HL-60/S4 treated with phorbol 12-myristate 13-acetate at 8.2 ng/mL for 4 days and 3 days (cell line): ENCODE measurements around the gene NAA40.

ENCODE experiments used
- in situ Hi-C: fragments of 300-500 bp; cut with MboI; formaldehyde crosslinking; loops from 2 replicates; pipeline ENCODE4 v1.15.0; 2022; ENCODE audit warnings: low sequenced_read_pairs

The NAA40 gene

DNA sequence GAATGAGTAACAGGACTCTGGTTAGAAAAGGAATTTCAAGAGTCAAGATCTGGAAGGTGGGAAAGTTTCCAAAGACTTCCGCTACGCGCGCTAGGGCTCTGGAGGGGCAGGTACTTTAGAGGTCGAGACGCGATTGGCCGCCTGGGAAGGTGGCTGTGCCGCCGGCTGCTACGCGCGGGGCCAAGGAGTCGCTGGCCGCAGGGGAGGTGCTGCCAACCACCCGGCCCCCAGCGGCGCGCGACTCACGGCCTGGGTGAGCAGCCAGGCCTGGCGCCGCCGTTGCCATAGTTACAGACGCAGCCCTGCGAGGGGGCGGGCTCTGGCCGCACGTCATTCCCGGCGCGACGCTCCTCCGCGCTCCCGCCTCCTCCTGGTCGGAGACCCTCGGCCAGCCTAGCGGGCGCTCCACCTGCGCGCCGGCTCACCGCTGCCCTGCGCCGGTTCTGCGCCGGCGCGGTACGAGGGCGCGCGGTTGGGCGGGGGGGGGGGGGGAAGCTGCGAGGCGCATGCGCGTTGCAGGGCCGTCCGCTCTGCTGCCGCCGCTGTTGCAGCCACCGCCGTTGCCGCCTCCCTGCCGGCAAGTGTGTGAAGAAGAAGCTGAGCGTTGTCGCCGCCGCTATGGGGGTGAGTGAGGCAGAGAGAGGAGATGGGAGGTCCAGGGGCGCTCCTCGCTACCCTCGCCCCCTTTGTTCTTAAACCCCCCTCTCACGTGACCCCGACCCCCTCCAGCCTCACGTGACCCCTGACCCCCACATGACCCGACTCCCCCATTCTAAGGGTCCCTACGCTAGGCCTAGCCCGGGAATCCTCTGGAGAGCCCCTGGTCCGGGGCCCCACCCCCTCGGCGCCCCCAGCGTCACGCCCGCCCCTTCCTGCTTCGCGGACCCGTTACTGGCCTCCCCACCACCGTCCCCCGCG is at the start of gene NAA40:
Gene NAA40 (plus strand): TSS at position 524 of the 918 bp plus-strand sequence. CDS start 95 bp downstream, at position 619.
- in situ Hi-C loops, result no loop called here

DNA sequence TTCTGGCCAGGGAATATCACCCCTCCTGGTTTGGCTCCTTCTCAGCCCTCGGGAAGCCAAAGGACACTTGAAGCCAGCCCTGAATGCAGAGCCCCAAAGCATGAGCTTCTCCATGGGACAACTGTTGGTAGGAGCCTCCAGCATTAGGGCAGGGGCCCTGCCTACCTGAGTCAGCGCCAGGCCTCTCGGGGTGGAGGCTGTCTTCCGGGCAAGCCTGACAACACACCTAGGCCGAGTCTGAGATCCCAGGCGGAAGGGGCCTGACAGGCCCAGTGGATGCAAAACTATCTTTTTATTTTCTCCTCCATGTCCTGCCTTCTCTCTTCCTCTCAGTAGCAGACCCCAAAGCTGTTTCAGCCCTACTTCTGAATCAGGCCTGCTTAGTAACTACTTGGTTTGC is 49.5 kb upstream of the NAA40 start:
- in situ Hi-C loops, result no loop called here

DNA sequence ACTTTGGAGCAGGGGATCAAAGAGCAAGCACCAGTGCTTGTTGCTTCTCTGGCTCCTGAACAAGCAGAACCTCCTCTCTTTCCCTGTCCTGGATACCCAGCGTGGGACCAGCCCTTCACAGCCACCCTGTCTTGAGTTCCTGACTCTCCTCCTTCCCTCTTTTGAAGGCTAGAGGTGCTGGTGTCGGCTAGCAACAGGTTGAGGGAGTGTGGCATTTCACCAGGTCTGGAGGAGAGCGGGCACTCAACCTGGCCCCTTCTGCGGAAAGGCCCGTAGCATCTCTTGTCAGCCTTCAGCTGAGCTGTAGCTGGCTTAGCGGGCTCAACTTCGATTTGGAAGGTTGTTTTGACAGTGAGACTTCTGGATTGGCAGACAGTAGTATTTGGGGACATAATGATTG is 48.4 kb upstream of the NAA40 start:
- in situ Hi-C loops, result no loop called here

DNA sequence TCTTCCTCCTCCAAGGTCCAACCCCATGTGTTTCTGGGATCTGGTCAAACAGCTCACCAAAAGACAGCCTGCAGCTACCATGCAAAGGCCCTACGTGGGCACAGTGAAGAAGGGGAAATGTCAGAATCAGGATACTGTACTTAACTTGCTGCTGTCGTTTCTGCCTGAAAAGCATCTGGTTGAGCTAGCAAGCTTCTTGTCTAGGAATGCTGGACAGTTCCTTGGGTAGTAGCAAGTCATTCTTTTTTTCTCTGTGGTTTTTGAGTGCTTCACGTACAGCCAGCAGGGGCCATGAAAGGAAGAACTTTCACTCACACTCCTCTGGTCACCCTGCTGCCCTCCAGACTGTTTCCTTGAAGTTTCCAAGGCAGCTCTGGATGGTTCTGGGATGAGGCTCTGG is 46.6 kb upstream of the NAA40 start:
- in situ Hi-C loops, result no loop called here

DNA sequence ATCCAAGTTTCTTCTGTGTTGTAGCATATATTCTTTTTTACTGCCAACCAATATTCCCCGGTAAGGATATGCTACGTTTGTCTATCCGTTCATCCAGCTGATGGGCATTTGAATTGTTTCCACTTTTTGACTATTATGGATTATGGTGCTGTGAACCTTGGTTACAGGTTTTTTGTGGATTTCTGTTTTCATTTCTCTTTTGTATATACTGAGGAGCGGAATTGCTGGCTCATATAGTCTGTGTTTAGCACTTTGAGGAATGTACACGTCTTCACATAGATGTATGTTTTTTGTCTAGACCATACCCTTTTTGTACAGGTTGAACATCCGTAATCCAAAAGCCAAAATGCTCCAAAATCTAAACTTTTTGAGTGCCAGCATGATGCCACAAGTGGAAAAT is 45.4 kb upstream of the NAA40 start:
- in situ Hi-C loops, result no loop called here

DNA sequence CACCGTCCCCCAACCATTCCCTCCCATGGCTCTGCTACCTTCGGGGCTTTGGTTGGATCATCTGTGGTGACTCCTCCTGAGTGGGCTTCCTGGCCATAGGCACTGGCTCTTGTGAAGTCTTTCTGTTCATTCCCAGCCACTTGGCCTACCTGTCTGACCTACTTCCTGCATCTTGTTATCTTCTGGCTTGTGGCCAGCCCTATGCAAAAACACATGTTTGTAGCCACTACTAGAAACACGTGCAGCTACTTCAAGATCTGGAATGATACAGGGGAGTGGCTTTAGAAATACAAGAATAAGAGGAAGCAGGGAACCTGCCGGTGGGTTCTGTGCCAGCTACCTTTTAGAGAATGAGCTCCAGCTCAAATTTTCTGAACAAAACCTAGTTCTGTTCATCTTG is 42.7 kb upstream of the NAA40 start:
- in situ Hi-C loops, result no loop called here

DNA sequence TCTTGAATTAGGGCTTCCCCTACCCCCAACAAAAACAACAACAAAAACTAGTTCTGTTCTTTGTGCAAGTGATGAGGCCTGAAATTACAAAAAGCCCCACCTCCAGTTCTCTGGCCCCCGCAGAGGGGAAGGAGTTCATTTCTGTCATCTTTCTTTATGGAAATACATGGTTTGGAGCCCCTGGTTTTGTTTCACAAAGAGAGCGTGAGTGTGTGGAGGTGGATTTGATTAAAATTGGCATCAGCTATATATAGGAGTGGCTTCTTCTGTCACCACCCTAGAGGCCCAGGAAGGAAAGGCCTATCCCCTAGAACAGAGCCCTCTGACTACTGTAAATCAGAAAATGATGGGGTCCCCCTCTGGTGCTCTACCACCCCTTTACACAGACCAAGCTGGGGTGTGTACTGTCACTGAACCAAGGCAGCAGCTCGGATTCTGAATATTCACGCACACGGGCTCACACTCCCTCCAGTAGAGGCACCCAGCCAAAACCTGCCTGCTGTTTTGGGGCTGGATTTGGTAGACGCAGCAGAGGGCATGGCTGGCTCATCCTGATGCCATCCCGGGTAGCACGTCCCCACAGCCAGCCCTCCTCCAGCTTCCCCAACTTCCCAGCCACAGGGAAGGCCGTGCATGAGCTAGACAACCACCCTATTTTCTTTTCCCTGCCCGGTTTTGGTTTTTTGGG is 41.2 kb upstream of the NAA40 start:
- in situ Hi-C loops, result no loop called here

DNA sequence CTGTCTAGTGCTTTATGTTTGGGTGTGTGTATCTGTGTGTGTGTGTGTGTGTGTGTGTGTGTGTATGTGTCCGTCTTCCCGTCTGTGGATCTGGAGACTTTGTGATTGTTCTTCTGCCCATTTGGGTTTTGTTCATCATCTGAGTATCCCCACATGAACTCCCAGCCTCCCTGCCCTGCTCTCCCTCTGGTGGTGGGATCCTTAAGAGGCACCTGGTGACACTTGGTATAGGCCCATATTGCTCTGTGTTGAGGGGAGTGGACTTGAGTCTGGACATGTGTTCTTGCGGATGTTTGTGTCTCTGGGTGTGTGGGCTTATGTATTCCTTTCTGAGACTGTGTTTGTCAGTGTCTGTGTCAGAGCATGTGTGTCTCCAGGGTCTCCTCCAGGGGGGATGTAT is 37.1 kb upstream of the NAA40 start:
- in situ Hi-C loops, result no loop called here

DNA sequence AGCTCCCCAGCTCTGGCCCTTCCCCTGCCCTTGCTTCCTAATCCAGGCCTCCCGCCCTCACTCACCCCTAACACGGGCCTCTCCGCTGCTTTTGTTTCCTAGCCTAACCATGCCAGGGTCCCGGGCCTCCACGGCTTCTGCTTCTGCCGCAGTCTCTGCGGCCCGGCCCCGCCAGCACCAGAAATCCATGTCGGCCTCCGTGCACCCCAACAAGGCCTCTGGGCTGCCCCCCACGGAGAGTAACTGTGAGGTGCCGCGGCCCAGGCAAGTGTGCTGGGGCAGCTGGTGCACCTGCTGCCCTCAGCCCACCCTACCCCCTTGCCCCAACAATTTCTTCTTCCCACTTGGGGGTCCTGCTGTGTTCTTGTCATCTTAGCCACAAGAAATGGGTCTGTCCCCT is 34.9 kb upstream of the NAA40 start:
- in situ Hi-C loops, result no loop called here

DNA sequence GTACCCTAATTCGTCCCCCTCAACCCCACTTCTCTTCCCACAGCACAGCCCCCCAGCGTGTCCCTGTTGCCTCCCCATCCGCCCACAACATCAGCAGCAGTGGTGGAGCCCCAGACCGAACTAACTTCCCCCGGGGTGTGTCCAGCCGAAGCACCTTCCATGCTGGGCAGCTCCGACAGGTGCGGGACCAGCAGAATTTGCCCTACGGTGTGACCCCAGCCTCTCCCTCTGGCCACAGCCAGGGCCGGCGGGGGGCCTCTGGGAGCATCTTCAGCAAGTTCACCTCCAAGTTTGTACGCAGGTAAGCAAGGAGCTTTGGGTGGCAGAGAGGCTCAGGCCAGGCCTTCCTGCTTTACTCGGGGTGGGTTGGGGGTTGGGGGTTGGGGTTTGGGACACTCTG is 34.1 kb upstream of the NAA40 start:
- in situ Hi-C loops, result no loop called here

DNA sequence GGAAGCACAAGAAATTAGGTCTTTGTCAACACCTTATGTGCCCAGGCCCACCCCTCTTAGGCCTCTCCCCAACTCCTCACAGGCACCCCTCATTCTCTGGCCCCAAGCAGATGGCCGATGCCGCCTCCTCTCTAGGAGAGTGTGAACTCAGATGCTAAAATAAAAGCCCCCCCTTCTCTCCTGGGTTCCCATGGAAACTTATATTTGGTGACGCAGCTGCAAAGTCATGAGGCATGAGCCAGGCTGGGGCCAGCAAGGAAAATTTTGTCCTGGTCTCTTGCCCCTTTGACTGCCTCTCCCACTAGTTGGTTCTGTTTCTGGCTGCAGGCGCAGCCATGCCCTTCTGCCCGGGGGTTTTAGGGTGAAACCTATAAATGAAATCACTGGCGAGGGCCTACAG is 33.6 kb upstream of the NAA40 start:
- in situ Hi-C loops, result no loop called here

DNA sequence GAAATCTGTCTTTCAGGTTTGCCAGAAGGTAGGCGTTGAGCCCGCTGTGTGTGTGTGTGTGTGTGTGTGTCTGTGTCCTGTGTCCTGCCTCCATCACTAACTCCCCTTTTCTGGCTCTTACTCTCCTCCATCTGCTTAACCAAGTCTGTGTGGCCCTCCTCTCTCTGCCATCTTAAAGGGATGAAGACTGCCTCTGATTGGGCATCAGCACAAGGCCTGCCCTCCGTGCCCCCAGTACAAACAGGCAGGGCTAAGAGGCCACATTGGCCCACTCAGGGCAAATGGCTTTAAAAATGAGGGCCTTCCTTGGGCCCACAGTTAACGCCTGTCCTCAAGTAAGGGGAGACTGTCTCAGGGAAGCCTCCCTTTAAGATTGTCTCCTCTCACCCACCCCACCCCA is 32.7 kb upstream of the NAA40 start:
- in situ Hi-C loops, result no loop called here

DNA sequence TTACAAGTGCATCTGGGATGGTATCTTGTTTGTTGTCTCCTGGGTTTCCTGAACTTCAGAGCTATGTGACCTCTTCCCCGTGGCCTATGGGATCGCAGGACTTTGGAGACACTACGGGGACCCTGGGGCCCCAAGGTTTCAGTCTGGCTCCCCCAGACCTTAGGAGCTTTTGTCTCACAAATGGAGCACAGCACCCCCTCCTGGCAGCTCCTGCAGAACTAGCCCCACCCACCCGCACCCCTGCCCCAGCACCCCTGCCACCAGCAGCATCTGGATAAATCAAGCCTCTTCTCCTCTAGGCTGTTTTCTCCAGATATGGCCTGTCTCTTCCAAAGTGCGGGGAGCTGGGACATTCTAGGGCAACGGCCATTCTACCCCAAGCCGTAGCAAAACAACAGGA is 32.2 kb upstream of the NAA40 start:
- in situ Hi-C loops, result no loop called here

DNA sequence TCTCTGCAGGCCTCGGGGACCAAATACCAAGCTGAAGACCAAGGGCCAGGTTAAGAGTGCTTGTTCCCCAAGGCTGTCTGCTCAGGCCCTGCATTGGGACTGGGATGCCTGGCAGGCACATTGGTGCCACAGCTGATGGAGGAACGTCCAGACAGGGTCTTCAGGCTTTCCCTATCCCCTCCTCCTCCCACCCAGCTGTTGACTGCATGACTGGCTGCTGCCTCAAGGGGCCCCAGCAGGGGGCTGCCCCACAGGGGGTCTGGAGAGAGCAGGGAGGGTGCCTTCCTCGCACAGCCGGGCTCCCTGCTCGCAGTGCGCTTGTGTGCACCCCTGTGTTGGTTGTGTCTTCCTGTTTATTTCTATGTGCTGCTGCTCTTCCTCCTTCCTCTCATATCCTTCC is 31.7 kb upstream of the NAA40 start:
- in situ Hi-C loops, result no loop called here

DNA sequence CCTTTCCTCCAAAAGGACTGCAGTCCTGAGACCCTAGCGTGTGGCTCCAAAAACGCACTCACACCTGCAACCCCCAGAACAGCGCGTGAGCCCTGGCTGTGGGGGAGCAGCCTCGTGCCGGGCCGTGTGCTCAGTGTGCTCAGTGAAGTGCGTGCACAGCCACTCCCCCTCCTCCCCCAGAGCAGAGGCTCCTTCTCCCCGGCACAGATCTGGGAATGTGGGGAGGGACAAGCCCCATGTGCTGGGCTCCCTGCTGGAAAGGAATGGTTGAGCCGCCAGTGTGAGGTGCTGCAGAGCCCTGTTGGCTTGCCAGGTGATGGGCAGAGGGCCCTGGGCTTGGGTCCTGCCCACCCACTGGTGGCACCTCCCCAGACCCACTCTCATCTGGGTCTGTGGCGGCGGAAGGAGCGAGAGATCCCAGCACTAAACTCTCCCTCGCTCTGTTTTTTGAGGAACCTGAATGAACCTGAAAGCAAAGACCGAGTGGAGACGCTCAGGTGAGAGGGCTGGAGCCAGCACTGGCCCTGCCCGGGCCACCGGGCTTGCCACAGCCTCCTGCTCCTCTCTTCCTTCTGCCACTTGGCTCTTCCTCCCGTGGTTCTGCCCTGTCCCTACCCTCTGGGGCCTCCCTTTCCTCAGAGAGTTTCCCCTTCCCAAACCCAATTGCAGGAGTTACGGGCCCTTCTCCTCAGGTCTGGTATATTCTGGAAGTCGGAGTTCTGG is 30.8 kb upstream of the NAA40 start:
- in situ Hi-C loops, result no loop called here

DNA sequence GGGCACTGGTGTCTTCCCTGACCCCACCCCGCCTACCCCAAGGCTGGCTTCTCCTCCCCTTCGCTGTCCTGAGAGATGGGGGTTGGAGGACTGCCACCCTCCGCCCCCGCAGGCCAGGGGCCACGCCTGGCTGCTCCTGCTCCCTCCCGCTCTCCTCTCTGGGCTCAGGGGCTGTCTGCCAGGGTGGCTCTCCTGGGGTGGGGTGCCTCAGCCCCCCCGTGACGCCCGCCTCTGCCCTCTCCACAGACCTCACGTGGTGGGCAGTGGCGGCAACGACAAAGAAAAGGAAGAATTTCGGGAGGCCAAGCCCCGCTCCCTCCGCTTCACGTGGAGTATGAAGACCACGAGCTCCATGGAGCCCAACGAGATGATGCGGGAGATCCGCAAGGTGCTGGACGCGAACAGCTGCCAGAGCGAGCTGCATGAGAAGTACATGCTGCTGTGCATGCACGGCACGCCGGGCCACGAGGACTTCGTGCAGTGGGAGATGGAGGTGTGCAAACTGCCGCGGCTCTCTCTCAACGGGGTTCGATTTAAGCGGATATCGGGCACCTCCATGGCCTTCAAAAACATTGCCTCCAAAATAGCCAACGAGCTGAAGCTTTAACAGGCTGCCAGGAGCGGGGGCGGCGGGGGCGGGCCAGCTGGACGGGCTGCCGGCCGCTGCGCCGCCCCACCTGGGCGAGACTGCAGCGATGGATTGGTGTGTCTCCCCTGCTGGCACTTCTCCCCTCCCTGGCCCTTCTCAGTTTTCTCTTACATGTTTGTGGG is 30.0 kb upstream of the NAA40 start:
- in situ Hi-C loops, result no loop called here

DNA sequence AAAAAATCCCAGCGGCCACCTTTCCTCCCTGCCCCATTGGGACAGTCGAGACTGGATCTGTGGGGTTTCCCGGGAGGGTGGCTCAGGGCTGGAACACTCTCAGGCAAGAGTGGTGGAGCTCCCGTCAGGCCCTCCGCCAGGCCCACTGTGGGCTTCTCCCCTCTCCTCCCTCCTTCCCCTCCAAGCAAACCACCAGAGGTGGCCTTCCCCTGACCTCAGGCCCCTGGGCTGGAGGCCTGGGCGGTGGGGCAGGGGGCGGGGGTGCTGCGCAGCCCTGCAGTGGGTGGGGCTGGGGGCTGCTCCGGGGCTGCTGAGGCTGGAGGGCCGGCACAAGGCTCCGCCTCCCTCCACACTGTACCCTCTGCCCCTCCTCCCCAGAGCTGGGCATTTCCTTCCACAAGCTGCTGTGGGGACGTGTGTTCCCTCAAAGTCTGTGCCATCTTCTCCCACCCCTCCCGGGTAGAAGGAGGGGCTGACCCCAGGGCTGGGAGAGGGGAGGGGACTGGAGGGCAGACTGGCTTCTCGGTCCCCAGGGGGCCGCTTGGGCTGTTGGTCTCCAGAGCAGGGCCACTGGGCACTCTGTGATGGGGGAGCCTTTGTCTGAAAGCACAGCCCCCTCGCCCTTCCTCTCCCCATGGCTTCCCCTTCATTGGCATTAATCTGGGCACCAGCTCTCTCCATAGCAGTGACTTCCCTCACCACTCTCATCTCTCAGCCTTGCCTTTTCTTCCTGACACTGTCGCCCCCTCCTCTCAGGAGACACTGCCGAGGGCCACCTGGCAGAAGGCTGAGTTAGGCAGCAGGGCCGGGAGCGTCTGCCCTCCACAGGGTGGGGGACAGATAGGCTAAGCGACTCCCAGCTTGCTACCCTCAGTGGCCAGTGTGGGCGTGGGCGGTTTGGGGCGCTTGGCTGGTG is 29.0 kb upstream of the NAA40 start:
- in situ Hi-C loops, result no loop called here

DNA sequence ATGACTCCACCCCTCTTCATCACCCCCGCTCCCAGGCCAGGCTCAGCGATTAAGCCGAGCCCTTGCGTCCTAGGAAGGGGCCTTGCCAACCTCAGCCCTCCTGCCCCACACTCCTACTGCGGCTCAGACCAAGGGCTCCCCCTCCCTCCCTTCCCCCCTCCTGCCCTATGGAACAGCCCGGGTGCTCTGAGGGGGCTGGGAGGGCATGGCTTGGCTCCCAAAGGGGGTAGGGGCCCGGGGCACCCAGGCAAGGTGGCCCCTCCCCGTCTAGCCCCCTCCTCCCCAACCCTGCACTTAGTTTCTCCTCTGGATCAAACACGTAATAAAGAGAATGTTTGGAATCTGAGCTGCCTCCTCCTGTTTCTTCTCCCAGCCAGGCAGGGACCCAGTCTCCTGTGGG is 28.1 kb upstream of the NAA40 start:
- in situ Hi-C loops, result no loop called here

DNA sequence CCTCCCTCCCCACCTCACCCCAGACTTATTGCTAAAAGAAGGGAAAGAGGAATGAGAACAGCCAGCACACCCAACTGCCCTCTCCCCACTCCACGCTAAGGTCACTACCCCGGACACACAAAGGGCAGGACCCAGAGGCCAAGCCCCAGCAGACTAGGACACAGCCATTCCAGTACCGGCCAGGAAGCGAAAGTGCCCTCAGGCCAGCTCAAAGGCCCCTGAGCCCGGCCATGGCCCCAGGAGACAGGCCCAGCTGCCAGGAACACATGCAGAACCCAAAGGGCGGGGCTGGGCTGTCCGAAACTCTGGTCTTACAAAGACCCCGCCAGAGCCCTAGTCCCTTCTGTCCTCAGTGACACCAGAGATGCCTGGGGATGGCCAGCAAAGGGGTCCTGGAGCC is 27.4 kb upstream of the NAA40 start:
- in situ Hi-C loops, result no loop called here

DNA sequence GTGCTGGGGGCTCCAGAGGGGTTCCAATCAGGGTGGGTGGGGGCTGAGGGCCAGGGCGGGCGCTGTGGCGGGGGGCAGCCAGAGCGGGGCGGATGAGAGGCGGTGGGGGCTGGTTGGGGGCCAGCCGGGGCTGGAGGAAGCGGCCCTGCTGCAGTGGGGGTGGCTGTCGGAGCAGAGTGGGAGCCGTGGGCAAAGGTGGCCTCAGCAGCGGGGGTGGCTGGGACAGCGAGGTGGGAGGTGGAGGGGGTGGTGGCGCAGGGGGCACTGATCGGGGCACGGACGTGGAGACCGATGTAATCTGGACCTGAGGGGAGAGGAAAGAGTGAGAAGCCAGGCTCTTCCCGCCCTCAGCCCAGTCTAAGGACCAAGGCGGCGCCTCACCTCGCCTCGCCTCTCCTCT is 26.9 kb upstream of the NAA40 start:
- in situ Hi-C loops, result no loop called here
